Cardiac muscle cell (in vitro differentiated cells and primary cell): ENCODE data around the gene RASA3. TPM values are rescaled to one million over a fixed set of nuclear protein-coding genes. Genes with fewer than 3 reads are reported as not detected.

ENCODE experiments used
- DNase-seq, 2 donors: peaks; one replicate each; pipeline versions ENCODE4 v3.0.0 to v3.0.0-alpha.2; 2010 to 2017; ENCODE audit warnings: low read depth in 1 of 2, low spot score in 1 of 2
- H3K27ac ChIP-seq: fragments of 200-600 bp; sonication (generic); 2 replicates; pipeline ENCODE4 v1.5.1; 2016
- H3K27me3 ChIP-seq: fragments of 200-600 bp; sonication (generic); 2 replicates; pipeline ENCODE4 v1.6.0; 2016; ENCODE audit warnings: control low read depth
- H3K36me3 ChIP-seq: fragments of 200-600 bp; sonication (generic); 2 replicates; pipeline ENCODE4 v1.5.1; 2016; ENCODE audit warnings: control low read depth
- H3K4me1 ChIP-seq: fragments of 200-600 bp; sonication (generic); 2 replicates; pipeline ENCODE4 v1.8.1; 2017; ENCODE audit warnings: low read depth, mild to moderate bottlenecking, mixed run types
- H3K4me3 ChIP-seq: fragments of 200-600 bp; sonication (generic); 2 replicates; pipeline ENCODE4 v1.5.1; 2016; ENCODE audit warnings: mild to moderate bottlenecking
- H3K9me3 ChIP-seq: fragments of 200-600 bp; sonication (generic); 2 replicates; pipeline ENCODE4 v1.5.1; 2017; ENCODE audit warnings: low read depth, mild to moderate bottlenecking, control low read depth
- CTCF ChIP-seq: IDR thresholded peaks from 2 replicates; pipeline ENCODE4 v1.5.1; 2012; ENCODE audit warnings: low read depth, mild to moderate bottlenecking, low read length
- polyA plus RNA-seq: library from polyadenylated mRNA; unstranded; fragments of >200 nt; fragmentation: Nextera tagmentation; extraction: Ambion mirVana; gene quantifications from 2 replicates; pipeline ENCODE4 v1.2.1, GENCODE V29; 2016
- total RNA-seq: library from RNA; depleted of rRNA; stranded (reverse); fragments of >200 nt; gene quantifications from 2 replicates; pipeline ENCODE4 v1.2.3, GENCODE V29; 2016

The RASA3 gene
- total and polyA plus RNA-seq, 2 experiments from 2014 or later = 14.0 to 26.0 TPM

- no peak for DNase-seq
- no peak overlapping the region for H3K27ac ChIP-seq
- H3K4me1 ChIP-seq = no peaks in the 10 kb centered on the region
- no peak for TF ChIP-seq CTCF
- H3K9me3 ChIP-seq = no peaks in the 10 kb centered on the region
- no peaks in the 10 kb centered on the region for H3K27me3 ChIP-seq
- no peaks in the 10 kb centered on the region for H3K36me3 ChIP-seq
- H3K4me3 ChIP-seq = no peak overlapping the region
These were observed 12.8 kb upstream of the RASA3 start for GRCh38 chr13:114145256-114145655.

GRCh38 chr13:114144606-114145244, 12.3 kb upstream of the RASA3 start:
- H3K4me3 ChIP-seq = no peak overlapping the region
- no peak for TF ChIP-seq CTCF
- H3K27me3 ChIP-seq = no peaks in the 10 kb centered on the region
- DNase-seq = no peak
- no peaks in the 10 kb centered on the region for H3K4me1 ChIP-seq
- no peaks in the 10 kb centered on the region for H3K9me3 ChIP-seq
- no peaks in the 10 kb centered on the region for H3K36me3 ChIP-seq
- no peak overlapping the region for H3K27ac ChIP-seq

- H3K27ac ChIP-seq = no peak overlapping the region
- no peaks in the 10 kb centered on the region for H3K36me3 ChIP-seq
- no peak overlapping the region for H3K4me3 ChIP-seq
- no peaks in the 10 kb centered on the region for H3K27me3 ChIP-seq
- H3K4me1 ChIP-seq = no peaks in the 10 kb centered on the region
- DNase-seq = peak in 1 of 2 donors; percentile 49
- no peaks in the 10 kb centered on the region for H3K9me3 ChIP-seq
- TF ChIP-seq CTCF = peak; percentile 13
These were observed 11.6 kb upstream of the RASA3 start for GRCh38 chr13:114143806-114144605.

- no peak for TF ChIP-seq CTCF
- no peak for DNase-seq
These were observed 10.4 kb upstream of the RASA3 start for GRCh38 chr13:114142640-114143490.

GRCh38 chr13:114142137-114142550, 9.7 kb upstream of the RASA3 start:
- no peak overlapping the region for H3K4me3 ChIP-seq
- H3K36me3 ChIP-seq = no peaks in the 10 kb centered on the region
- no peaks in the 10 kb centered on the region for H3K4me1 ChIP-seq
- no peaks in the 10 kb centered on the region for H3K9me3 ChIP-seq
- TF ChIP-seq CTCF = no peak
- H3K27me3 ChIP-seq = no peaks in the 10 kb centered on the region
- H3K27ac ChIP-seq = no peak overlapping the region
- no peak for DNase-seq

More at GRCh38 chr13:114142640-114143490, 10.4 kb upstream of the RASA3 start:
- no peaks in the 10 kb centered on the region for H3K27me3 ChIP-seq
- no peak overlapping the region for H3K4me3 ChIP-seq
- H3K27ac ChIP-seq = no peak overlapping the region
- H3K4me1 ChIP-seq = no peaks in the 10 kb centered on the region
- H3K36me3 ChIP-seq = no peaks in the 10 kb centered on the region
- no peaks in the 10 kb centered on the region for H3K9me3 ChIP-seq
